Epithelial cell of esophagus (primary cell): ENCODE data around the gene CCDC102B.

Experiments
- DNase-seq: peaks from one replicate; pipeline ENCODE4 v3.0.0; 2010; ENCODE audit warnings: low read depth
- H3K4me3 ChIP-seq: 2 replicates; pipeline ENCODE4 v1.5.1; 2011; ENCODE audit warnings: mild to moderate bottlenecking, low read length, control low read depth
- CTCF ChIP-seq: IDR thresholded peaks from 2 replicates; pipeline ENCODE4 v1.5.1; 2011; ENCODE audit warnings: low read depth, mild to moderate bottlenecking, low read length, control low read depth, inconsistent platforms; ENCODE audit not compliant: insufficient read depth; ENCODE audit errors: missing control alignments

The CCDC102B gene

DNA sequence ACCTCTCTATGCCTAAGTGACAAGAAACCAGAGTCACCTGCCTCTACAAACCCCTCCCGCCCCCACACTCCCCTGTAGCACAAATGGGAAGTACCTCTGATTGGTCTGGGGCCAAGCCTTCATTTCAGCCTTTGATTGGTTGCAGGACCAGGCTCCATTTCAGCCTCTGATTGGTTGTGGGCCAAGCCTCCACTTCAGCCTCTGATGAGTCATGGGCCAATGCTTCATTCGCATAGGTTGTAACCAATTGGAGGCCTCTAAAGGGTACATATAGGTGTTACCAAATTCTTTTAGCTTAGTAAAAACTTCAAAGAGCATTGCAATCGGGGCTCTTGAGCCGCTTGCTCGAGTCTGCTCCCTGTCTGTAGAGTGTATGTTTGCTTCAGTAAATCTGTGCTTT is 25.0 kb downstream of the CCDC102B start:
- H3K4me3 ChIP-seq = no peak overlapping the region
- DNase-seq = no peak
- no peak for TF ChIP-seq CTCF

GRCh38 chr18:68826121-68826520 is 28.2 kb downstream of the CCDC102B start:
- no peak for TF ChIP-seq CTCF
- no peak overlapping the region for H3K4me3 ChIP-seq
- DNase-seq = no peak

DNA sequence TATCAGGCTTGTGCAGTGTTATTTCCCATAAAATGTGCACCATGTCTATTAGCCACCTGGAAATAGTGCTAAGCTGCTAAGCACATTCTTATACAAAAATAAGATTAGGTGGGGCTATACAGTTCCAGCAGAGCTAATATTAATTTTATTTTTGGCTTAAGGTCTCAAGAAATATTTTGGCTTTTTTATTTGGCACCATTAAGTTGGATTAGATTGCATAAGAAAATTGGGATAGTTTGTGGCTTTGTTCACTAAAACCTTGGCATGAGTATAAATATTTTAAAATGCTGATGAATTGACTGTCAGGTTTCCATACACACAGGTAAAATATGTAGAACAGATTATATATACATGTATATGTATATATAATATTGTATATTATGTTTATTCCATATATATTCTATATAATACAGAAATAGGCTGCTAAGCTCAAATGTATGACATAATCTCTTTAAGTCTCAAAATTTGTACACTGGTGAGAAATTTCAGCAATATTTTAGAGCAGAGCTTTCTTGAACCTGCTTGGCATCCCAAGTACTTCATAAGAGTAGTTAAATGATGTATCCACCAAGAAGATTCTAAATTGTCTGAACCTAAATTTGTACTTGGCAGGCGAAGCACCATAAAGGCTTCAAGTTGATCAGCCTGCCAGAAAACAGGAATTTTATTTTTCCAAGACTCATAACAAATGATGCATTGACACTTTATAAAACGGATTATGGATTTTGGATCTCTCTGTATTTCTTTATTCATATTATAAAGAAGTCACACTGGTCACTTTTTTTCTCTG is 32.6 kb downstream of the CCDC102B start:
- no peak overlapping the region for H3K4me3 ChIP-seq
- no peak for DNase-seq
- TF ChIP-seq CTCF = no peak

DNA sequence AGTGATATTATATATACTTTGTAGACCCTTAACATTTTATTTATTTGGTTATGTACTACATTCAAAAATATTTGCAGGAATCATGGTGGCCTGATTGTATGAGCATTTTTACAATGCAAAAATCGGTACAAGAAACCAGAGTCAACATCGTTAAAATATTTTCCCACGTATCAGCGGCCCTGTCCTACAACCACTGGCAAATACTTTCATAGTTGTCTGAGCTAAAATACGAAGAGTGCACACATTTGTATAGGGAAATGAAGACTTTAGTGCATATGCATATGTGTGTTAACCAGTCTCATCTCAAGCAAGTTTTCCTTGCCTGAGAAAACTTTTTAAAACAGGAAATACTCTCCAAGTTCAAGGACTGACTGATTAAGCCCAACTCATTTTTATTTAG is 35.9 kb downstream of the CCDC102B start:
- no peak for TF ChIP-seq CTCF
- DNase-seq = no peak

GRCh38 chr18:68837665-68838451 is 40.0 kb downstream of the CCDC102B start:
- no peak overlapping the region for H3K4me3 ChIP-seq

More for the DNA sequence above, 35.9 kb downstream of the CCDC102B start:
- no peak overlapping the region for H3K4me3 ChIP-seq

GRCh38 chr18:68839701-68840100 is 41.8 kb downstream of the CCDC102B start:
- no peak for DNase-seq
- H3K4me3 ChIP-seq = no peak overlapping the region
- no peak for TF ChIP-seq CTCF

More at GRCh38 chr18:68837665-68838451, 40.0 kb downstream of the CCDC102B start:
- no peak for TF ChIP-seq CTCF
- no peak for DNase-seq
